H1 (cell line): Measurements from ENCODE around the gene HELQ. TPM values are rescaled to one million over a fixed set of nuclear protein-coding genes. Genes with fewer than 3 reads are reported as not detected.

Source experiments
- RBBP5 ChIP-seq: IDR thresholded peaks from 2 replicates; pipeline ENCODE4 v1.7.1; 2012; ENCODE audit warnings: low read depth, mild to moderate bottlenecking, inconsistent platforms, low read length, moderate library complexity, borderline replicate concordance
- polyA plus RNA-seq, 7 experiments: library from polyadenylated mRNA; depleted of rRNA in 3 of 7; stranded (reverse) in 5 of 7; unstranded in 2 of 7; fragments of >200 nt in 5 of 7; fragments of 200-250 nt in 2 of 7; gene quantifications; 1 replicate in 5 of 7; 2 replicates in 1 of 7; 4 replicates in 1 of 7; pipeline versions ENCODE4 v1.2.1 to v1.2.3, GENCODE V29; 2011 to 2013; ENCODE audit warnings: missing spikeins in 2 of 7, mixed read lengths in 2 of 7
- total RNA-seq: library from RNA; stranded (reverse); fragmentation: NEBNext Ultra II Directional; extraction: Animal tissue kit (Norgen Biotek cat#: 25700); gene quantifications from 2 replicates; pipeline ENCODE4 v1.2.1, GENCODE V29; 2021

HELQ gene
- total and polyA plus RNA-seq, 2 of the 8 experiments (the other 6 are each of a cell fraction or from before 2014, with no cell fraction given), result 4.7 to 9.0 TPM

DNA sequence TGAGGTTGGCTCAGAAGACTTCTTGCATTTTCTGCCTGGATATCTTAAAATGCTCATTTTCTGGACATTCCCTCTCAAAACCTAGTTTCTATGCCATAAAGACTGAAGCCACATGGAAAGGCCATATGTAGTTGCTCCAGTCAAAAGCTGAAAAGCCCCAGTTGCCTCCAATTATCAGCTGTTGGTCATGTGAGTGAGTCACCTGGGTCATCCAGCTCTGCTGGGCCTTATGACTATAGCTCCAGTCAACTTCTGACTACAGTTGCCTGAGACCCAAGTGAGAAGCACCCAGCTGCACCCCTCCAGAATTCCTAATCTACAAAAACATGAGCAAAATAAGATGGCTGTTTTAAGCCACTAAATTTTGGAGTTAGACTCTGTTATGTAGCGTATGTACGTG, 41.9 kb downstream of the HELQ start (continued):
- TF ChIP-seq RBBP5, result no peak
